Mesenteric fat pad (tissue), 1 donor: Measurements from ENCODE around the gene FEM1A. TPM values are rescaled to one million over a fixed set of nuclear protein-coding genes. Genes with fewer than 3 reads are reported as not detected.
A peak's percentile ranks its signal among the peaks of the same experiment; 100 is the strongest.
"Not testable (repeated sequence)": the region's sequence is repeated elsewhere in the genome, so short reads cannot be mapped to it uniquely, and the experiment has no call there.

ENCODE experiments used
- DNase-seq: peaks from one replicate; pipeline ENCODE4 v3.0.0-alpha.2; 2020; ENCODE audit warnings: low spot score
- long read RNA-seq: library from polyadenylated mRNA; unstranded; transcript quantifications from one replicate; pipeline ENCODE4 v2.0.0, GENCODE V29; 2020
- total RNA-seq: library from RNA; stranded (reverse); fragmentation: NEBNext Ultra II Directional; extraction: Animal tissue kit (Norgen Biotek cat#: 25700); gene quantifications from one replicate; pipeline ENCODE4 v1.2.1, GENCODE V29; 2021
- donor health status: DM: yes; HTN: yes; CAD: no.

Gene FEM1A, protein sequence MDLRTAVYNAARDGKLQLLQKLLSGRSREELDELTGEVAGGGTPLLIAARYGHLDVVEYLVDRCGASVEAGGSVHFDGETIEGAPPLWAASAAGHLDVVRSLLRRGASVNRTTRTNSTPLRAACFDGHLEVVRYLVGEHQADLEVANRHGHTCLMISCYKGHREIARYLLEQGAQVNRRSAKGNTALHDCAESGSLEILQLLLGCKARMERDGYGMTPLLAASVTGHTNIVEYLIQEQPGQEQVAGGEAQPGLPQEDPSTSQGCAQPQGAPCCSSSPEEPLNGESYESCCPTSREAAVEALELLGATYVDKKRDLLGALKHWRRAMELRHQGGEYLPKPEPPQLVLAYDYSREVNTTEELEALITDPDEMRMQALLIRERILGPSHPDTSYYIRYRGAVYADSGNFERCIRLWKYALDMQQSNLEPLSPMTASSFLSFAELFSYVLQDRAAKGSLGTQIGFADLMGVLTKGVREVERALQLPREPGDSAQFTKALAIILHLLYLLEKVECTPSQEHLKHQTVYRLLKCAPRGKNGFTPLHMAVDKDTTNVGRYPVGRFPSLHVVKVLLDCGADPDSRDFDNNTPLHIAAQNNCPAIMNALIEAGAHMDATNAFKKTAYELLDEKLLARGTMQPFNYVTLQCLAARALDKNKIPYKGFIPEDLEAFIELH
- total RNA-seq, result 10.9 TPM
- long read RNA-seq, full-length matches to known transcripts, result 124 of 124 reads
- long read RNA-seq, partial matches to known transcripts, result 0 of 124 reads
- long read RNA-seq, other reads (novel, unspliced or antisense), result 0 of 124 reads

DNA sequence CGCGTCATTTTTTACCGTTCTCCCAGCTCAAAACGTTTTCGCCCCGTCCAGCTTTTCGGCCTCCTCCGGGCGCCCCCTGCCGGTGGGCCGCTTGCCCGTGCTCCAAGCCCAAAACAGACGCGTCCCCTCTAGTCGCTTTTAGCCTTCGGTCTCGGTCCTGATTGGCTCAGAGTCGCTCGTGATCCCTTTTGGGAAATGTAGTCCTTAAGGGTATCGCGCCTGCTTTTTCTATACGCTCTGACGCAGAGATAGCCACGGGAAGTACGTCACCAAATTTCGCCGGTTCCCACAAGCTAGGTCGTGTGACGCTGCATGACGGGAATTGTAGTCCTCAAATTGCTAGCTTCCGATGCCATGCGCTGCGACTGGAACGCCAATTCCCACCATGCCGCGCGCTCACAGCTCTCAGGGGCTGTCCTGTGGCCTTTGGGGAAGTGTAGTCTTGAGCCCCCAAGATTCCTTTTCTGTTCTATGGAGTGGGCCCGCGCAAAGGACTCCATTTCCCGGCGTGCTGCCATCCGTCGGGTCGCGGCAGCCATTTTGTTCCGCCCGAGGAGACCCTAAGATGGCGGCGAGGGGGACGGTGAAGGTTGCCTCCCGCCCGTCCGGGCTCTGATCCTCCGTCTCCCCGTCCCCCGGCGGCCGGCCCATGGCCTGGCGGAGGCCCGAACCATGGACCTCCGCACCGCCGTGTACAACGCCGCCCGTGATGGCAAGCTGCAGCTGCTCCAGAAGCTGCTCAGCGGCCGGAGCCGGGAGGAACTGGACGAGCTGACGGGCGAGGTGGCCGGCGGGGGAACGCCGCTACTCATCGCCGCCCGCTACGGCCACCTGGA lies at the start of gene FEM1A:
FEM1A (plus strand) TSS at position 552 of the 836 bp plus-strand sequence; CDS start at position 673, 121 bp downstream.
- DNase-seq, result peak; percentile 98

GRCh38 chr19:4742723-4743646 lies 48.5 kb upstream of the FEM1A start:
- DNase-seq, result no peak

- DNase-seq, result no peak
Observed at GRCh38 chr19:4744451-4745174, 46.9 kb upstream of the FEM1A start.

DNA sequence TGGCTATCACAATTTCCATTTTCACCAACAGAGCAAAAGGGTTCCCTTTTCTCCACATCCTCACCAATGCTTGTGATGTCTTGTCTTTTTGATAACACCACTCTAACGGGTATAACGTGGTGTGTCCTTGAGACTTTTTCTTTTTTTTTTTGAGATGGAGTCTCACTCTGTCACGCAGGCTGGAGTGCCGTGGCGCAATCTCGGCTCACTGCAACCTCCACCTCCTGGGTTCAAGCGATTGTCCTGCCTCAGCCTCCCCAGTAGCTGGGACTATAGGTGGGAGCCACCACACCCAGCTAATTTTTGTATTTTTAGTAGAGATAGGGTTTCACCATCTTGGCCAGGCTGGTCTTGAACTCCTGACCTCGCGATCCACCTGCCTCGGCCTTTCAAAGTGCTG lies 46.4 kb upstream of the FEM1A start:
- not testable (repeated sequence) for DNase-seq

GRCh38 chr19:4745986-4746385 lies 45.5 kb upstream of the FEM1A start:
- no peak for DNase-seq

GRCh38 chr19:4748185-4748584 lies 43.3 kb upstream of the FEM1A start:
- DNase-seq, result no peak

DNA sequence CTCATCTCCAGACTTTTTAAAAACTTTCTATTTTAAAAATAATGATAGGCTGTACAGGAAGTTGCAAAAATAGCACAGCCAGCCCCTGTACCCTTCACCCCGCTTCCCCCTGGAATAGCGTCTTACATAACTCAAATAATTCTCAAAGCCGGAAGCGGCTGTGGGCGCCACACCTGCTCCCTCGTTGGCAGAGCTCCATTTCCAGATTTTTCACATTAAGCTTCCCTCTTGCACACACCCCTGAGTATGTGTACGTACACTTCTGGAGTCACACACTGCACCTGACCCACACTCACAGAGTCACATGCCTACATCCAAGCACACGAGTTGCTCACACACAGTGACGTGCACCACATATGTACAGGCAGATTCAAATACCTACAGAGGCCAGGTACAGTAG lies 42.9 kb upstream of the FEM1A start:
- no peak for DNase-seq

GRCh38 chr19:4749870-4750590 lies 41.5 kb upstream of the FEM1A start:
- DNase-seq, result no peak

DNA sequence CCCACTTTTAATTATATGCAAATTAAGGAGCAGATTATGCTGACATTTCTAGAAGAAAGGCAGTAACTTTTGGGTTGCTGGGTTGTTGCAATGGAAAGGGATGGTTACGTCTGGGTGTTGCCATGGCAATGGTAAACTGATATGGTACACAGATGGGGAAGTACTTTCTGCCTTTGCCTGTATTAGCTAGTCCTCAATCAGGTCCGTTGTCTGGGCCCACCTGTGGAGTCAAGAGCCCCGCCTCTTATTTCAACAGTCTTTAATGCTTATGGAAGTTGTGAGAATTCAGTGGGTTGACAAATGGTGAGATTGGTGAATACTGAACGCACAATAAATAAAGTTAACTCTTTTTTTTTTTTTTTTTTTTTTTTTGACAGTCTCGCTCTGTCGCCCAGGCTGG lies 37.3 kb upstream of the FEM1A start:
- DNase-seq, result no peak

DNA sequence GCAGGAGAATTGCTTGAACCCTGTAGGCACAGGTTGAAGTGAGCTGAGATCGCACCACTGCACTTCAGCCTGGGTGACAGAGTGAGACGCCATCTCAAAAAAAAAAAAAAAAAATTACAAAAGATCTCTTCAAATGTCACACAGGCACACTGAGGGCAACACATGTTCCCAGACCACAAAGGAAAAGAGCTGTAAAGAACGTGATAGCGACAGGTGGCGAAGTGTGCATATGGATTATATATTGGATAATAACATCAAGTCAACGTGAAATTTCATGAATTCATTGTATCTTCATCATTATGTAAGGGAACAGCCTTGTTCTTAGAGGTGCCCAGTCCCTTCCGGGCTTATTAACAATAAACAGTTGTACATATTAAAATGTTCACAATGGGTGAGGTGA lies 36.1 kb upstream of the FEM1A start:
- no peak for DNase-seq

DNA sequence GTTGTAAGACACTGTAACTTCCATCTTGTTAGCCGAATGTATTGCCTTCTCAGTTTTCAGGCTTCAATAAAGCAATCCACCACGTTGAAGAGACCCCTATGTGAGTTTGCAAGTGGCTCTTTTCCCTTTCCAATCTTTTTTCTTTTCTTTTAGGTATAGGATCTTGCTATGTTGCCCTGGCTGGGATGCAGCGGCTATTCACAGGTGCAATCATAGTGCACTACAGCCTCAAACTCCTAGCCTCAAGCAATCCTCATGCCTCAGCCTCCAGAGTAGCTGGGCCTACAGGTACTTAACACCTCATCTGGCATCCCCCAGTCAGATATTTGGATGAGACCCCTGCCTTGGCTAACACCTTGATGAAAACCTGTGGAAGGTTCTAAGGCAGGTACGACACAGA lies 33.5 kb upstream of the FEM1A start:
- DNase-seq, result no peak

DNA sequence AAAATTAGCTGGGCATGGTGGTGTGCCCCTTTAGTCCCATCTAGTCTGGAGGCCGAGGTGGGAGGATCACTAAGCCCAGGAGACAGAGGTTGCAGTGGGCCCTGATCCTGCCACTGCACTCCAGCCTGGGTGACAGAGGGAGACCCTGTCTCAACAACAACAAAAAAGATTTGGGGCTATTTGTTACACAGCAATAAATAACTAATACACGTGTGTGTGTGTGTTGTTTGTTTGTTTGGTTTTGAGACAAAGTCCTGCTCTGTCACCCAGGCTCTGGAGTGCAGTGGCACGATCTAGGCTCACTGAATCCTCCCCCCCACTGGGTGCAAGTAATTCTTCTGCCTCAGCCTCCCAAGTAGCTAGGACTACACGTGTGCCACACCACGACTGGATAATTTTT lies 32.9 kb upstream of the FEM1A start:
- DNase-seq, result no peak

- DNase-seq, result peak; percentile 94
Observed at GRCh38 chr19:4759388-4760284, 31.9 kb upstream of the FEM1A start.

DNA sequence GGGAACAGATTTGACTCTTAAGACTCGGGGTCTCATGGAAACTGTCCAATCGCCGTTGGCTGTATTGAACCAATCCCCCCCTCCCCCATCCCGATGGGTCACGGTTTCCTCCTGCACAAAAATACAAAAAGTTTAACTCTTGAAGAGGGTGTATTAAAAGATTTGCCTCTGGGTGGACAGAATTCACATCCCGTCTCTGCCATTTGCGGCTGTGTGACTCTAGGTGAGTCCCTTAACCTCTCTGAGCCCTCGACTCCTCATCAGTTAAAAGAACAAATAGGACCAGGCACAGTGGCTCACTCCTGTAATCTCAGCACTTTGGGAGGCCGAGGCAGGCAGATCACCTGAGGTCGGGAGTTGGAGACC lies 31.3 kb upstream of the FEM1A start:
- DNase-seq, result no peak

- no peak for DNase-seq
Observed at GRCh38 chr19:4763021-4763420, 28.5 kb upstream of the FEM1A start.

- no peak for DNase-seq
Observed at GRCh38 chr19:4764393-4764660, 27.2 kb upstream of the FEM1A start.

- no peak for DNase-seq
Observed at GRCh38 chr19:4768934-4769777, 22.4 kb upstream of the FEM1A start.

DNA sequence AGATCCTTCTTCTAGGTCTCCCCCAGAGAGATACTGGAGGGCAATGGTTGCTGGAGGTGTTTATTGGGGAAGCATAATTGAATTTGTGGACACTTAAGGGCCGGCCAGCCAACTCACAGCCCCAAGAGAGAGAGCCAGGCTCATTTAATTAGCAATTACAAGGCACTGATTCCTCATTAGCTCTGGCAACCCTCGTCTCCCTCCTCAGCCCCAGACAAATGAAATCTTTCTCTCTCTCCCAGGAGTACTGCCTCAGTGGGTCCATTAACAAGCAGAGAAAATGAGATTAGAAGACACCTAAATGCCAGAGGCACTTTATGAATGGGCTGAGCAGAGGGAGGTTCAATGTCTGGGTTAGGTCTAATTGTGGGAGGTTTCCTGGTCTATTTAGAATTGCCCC lies 19.0 kb upstream of the FEM1A start:
- DNase-seq, result no peak
